HFF-Myc (cell line): Measurements from ENCODE around the gene FOXD3.

ENCODE experiments used
- DNase-seq: peaks from one replicate; pipeline ENCODE4 v3.0.0-alpha.2; 2011; ENCODE audit warnings: low read depth; ENCODE audit errors: extremely low read depth
- H3K4me3 ChIP-seq: replicated peaks from 2 replicates; pipeline ENCODE4 v1.5.1; 2011; ENCODE audit warnings: low read depth, mild to moderate bottlenecking, control low read depth, low read length
- TF ChIP-seq, protein P1 (sequence below): IDR thresholded peaks from 2 replicates; pipeline ENCODE4 v1.5.1; 2012; ENCODE audit warnings: mild to moderate bottlenecking, low read depth, low read length, control low read depth; ENCODE audit errors: missing control alignments

FOXD3 gene

DNA sequence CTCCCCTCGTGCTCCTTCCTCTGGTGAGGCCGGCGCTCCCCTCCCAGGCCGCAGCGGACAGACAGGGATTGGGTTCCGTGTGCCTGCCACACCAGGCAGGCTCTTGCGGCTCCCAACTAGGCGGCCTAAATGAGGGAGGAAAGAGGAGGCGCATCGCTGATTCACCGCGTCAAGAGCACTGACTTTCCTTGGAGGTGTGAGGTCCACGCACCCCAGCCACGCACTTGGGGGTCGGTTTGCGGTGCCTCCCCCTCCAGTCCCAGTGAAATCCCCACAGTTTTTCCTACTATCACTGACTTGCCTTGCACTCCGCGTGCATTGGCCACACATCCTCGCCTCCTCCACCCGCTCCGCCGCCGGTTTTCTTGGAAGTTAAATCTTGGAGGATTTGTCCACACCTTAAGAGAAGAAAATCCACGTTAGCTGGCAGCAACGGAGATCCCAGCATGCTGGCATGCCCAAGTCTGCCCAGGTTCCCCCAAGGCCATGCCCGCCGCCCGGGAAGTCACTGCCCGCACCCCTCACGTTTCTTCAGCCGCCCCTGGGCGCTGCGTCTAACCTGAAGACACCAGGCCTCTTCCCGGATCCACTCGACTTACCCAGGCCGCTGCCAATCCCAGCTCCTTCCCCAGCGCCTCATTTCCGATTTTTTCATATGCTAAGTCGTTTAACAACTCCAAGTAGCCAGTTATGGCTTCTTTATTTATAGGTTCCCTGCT lies 1.1 kb upstream of the FOXD3 start:
- H3K4me3 ChIP-seq = no peak overlapping the region
- TF ChIP-seq, protein P1, sequence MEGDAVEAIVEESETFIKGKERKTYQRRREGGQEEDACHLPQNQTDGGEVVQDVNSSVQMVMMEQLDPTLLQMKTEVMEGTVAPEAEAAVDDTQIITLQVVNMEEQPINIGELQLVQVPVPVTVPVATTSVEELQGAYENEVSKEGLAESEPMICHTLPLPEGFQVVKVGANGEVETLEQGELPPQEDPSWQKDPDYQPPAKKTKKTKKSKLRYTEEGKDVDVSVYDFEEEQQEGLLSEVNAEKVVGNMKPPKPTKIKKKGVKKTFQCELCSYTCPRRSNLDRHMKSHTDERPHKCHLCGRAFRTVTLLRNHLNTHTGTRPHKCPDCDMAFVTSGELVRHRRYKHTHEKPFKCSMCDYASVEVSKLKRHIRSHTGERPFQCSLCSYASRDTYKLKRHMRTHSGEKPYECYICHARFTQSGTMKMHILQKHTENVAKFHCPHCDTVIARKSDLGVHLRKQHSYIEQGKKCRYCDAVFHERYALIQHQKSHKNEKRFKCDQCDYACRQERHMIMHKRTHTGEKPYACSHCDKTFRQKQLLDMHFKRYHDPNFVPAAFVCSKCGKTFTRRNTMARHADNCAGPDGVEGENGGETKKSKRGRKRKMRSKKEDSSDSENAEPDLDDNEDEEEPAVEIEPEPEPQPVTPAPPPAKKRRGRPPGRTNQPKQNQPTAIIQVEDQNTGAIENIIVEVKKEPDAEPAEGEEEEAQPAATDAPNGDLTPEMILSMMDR = no peak
- no peak for DNase-seq

DNA sequence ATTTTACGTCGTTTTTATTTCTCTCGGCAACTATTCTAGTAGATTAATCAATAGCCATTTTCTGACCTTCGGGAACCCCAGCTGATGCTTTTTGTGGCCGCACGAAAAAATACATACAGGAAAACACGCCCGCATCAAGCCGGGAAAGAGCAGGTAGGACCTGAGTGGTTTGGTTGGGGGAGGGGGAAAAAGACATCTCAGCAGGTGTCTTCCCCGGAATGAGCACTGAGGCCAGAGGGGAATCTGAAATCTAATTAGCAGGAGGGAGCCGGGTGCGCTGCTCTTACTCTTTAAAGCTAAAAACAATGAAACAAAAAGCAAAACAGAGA lies 618 bp upstream of the FOXD3 start:
- TF ChIP-seq, protein P1 = no peak
- peak overlapping the region; percentile 39 for H3K4me3 ChIP-seq
- DNase-seq = no peak

DNA sequence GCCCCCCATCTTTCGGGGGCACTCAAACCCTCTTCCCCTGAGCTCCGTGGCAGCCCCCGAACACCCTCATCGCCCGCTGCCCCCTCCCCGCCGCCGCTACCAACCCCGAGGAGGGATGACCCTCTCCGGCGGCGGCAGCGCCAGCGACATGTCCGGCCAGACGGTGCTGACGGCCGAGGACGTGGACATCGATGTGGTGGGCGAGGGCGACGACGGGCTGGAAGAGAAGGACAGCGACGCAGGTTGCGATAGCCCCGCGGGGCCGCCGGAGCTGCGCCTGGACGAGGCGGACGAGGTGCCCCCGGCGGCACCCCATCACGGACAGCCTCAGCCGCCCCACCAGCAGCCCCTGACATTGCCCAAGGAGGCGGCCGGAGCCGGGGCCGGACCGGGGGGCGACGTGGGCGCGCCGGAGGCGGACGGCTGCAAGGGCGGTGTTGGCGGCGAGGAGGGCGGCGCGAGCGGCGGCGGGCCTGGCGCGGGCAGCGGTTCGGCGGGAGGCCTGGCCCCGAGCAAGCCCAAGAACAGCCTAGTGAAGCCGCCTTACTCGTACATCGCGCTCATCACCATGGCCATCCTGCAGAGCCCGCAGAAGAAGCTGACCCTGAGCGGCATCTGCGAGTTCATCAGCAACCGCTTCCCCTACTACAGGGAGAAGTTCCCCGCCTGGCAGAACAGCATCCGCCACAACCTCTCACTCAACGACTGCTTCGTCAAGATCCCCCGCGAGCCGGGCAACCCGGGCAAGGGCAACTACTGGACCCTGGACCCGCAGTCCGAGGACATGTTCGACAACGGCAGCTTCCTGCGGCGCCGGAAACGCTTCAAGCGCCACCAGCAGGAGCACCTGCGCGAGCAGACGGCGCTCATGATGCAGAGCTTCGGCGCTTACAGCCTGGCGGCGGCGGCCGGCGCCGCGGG lies 837 bp downstream of the FOXD3 start:
- TF ChIP-seq, protein P1 = no peak
- peak overlapping the region; percentile 39 for H3K4me3 ChIP-seq
- no peak for DNase-seq

DNA sequence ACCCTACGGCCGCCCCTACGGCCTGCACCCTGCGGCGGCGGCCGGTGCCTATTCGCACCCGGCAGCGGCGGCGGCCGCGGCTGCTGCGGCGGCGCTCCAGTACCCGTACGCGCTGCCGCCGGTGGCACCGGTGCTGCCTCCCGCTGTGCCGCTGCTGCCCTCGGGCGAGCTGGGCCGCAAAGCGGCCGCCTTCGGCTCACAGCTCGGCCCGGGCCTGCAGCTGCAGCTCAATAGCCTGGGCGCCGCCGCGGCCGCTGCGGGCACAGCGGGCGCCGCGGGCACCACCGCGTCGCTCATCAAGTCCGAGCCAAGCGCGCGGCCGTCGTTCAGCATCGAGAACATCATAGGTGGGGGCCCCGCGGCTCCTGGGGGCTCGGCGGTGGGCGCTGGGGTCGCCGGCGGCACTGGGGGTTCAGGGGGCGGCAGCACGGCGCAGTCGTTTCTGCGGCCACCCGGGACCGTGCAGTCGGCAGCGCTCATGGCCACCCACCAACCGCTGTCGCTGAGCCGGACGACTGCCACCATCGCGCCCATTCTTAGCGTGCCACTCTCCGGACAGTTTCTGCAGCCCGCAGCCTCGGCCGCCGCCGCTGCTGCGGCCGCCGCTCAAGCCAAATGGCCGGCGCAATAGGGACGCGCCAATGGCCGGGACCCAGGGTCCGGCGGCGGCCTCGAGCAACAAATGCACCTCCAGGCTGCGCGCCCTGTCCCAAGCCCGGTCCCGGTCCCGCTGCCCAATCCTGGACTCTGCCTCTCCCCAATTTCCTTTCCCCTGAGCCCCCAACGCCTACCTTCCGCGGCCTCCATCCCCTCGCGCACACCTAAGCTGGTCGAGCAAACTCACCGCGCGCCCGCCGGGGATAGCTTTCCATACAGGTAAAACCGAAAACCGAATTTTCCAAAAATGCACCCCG lies 1.8 kb downstream of the FOXD3 start:
- TF ChIP-seq, protein P1 = no peak
- no peak for DNase-seq
- no peak overlapping the region for H3K4me3 ChIP-seq

DNA sequence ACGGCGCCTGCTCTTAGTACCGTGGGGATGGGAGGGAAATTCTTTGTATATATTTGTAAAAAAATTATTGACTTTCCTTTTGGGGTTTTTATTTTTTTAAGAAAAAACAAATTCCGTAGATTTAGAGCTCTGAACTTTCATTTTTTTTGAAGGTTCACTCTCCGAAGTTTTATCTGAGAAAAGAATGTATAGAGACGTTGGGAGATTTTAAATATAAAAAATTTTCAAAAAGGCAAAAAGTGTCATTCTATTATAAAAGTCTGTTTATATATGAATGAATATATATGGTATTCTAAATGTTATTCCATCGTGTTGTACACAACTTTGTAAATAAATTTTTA lies 2.4 kb downstream of the FOXD3 start:
- DNase-seq = no peak
- H3K4me3 ChIP-seq = no peak overlapping the region
- TF ChIP-seq, protein P1 = no peak

DNA sequence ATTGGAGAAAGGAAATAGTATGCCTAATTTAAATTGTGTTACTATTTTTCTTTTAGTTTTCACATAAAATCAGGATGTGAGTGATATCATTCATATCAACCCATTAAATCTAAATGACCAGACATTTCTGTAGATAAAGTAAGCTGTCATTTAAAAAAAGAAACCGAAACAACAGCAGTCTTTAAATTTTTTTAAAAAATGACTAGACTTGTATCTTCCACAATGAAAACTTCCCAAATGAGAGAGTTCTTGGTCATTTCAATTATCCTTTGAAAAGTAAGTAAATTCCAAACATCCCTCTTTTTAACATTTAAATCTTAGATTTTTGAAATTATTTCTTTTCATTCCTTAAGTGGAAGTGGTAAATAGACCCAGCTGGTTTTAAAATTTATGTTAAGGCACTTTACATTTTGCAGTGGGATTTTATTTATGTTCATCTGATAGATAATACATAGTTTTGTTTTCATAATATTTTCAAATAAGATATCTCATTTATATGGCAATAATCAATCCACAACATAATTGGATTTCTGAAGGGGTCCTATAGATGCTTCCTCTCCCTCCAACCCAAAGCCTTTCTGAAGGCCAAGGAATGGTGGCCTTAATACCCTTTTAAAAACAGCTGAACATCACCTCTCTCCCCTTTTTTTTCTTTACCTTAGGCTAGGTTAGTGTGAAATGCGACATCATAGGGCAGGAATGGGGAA lies 3.1 kb downstream of the FOXD3 start:
- H3K4me3 ChIP-seq = no peak overlapping the region
- TF ChIP-seq, protein P1 = no peak
- DNase-seq = no peak
